Fibroblast of peridontal ligament (primary cell): ENCODE data around the gene IKZF4.
A peak's percentile ranks its signal among the peaks of the same experiment; 100 is the strongest.
"Not testable (repeated sequence)": the region's sequence is repeated elsewhere in the genome, so short reads cannot be mapped to it uniquely, and the experiment has no call there.

ENCODE experiments used
- DNase-seq: peaks from one replicate; pipeline ENCODE4 v3.0.0-alpha.2; 2010; ENCODE audit errors: extremely low read depth

IKZF4 gene

DNA sequence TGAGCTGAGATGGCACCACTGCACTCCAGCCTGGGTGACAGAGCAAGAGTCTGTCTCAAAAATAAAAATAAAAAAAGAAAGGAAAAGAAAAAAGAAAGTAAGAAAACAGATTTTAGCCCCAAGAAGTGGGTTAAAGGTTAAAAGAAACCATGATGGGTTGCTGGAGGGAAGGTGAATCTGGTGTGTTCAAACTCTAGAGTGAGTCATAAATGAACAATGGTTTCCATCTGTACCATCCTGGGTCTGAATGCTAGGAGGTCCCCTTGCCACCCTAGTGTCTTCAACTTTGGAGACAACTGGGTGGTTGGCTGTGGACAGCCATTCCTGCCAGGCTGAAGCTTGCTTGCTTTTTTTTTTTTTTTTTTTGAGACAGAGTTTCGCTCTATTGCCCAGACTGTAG lies 19.3 kb downstream of the IKZF4 start:
- no peak for DNase-seq

GRCh38 chr12:56040963-56041551 lies 20.2 kb downstream of the IKZF4 start:
- DNase-seq = no peak

- DNase-seq = peak; percentile 100
These were observed 20.9 kb downstream of the IKZF4 start, which contains the start of gene RPS26 for GRCh38 chr12:56041552-56042429. RPS26 (plus strand) TSS chr12:56041918; CDS start chr12:56042167, 249 bp downstream.

DNA sequence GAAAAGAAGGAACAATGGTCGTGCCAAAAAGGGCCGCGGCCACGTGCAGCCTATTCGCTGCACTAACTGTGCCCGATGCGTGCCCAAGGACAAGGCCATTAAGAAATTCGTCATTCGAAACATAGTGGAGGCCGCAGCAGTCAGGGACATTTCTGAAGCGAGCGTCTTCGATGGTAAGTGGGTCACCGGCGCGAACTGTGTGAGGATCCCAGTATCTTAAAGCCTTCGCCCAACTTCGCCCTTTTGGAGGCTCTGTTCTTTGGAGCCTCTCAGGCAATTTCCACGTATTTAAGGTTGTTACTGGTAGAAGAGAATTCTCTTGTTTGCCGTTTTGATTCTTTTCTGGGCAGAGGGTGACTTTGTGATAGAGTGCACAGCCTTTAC lies 21.6 kb downstream of the IKZF4 start:
- not testable (repeated sequence) for DNase-seq

GRCh38 chr12:56042843-56043242 lies 22.0 kb downstream of the IKZF4 start:
- DNase-seq = no peak

- no peak for DNase-seq
These were observed 25.4 kb downstream of the IKZF4 start for GRCh38 chr12:56046027-56046780.

DNA sequence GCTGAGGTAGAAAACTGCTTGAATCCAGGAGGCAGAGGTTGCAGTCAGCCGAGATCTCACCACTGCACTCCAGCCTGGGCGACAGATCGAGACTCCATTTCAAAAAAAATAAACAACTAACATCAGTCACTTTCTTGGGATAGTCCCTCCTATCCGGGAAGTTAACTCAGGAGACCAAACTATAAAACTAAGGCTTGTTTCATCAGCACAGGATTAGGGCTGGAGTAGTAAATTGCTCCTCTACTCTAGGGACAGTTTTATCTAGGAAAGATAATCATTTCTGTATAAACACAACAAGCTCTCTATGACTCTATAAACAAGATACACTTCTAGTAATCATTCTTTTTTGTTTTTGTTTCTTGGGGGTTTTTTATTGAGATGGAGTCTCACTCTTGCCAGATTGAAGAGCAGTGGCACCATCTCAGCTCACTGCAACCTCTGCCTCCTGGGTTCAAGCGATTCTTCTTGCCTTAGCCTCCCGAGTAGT lies 32.6 kb downstream of the IKZF4 start:
- DNase-seq = peak; percentile 11

- DNase-seq = peak; percentile 44
These were observed 39.1 kb downstream of the IKZF4 start for GRCh38 chr12:56059964-56060363.

GRCh38 chr12:56061982-56062381 lies 41.1 kb downstream of the IKZF4 start:
- no peak for DNase-seq

- DNase-seq = no peak
These were observed 42.2 kb downstream of the IKZF4 start for GRCh38 chr12:56062996-56063395.

DNA sequence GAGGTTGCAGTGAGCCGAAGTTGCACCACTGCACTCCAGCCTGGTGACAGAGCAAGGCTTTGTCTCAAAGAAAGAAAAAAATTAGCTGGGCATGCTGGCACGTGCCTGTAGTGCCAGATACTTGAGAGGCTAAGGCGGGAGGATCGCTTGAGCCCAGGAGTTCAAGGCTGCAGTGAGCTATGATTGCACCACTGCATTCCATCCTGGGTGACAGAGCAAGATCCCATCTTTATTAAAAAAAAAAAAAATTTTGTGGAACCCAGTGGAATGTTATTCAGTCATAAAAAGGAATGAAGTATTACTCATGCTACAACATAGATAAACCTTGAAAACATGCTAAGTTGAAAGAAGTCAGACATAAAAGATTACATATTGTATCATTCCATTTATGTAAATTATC lies 50.8 kb downstream of the IKZF4 start:
- DNase-seq = peak; percentile 26

- DNase-seq = no peak
These were observed 53.6 kb downstream of the IKZF4 start for GRCh38 chr12:56074396-56074795.

- not testable (repeated sequence) for DNase-seq
These were observed 57.1 kb downstream of the IKZF4 start for GRCh38 chr12:56077966-56078365.

DNA sequence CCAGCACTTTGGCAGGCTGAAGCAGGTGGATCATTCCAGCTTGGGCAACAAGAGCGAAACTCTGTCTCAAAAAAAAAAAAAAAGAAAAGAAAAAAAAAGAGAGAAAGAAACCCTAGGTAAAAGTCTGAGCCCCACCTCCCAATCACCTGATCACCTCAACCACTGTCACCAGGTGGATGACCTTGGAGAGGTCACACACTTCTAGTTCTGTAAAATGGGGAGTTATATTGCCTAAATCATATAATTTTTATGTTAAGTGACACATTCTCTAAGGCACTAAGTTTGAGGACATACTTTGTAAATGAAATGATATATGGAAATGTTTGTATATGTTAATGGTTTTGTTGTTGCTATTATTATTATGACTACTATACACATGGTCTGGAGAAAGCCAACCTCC lies 57.6 kb downstream of the IKZF4 start:
- DNase-seq = no peak

- peak; percentile 80 for DNase-seq
These were observed 58.3 kb downstream of the IKZF4 start for GRCh38 chr12:56078931-56079722.

- DNase-seq = peak; percentile 65
These were observed 59.1 kb downstream of the IKZF4 start, which contains the start of gene ERBB3 for GRCh38 chr12:56079723-56080555. ERBB3 (plus strand) TSS chr12:56080165; CDS start chr12:56080301, 136 bp downstream.

GRCh38 chr12:56080556-56081138 lies 59.8 kb downstream of the IKZF4 start:
- no peak for DNase-seq

DNA sequence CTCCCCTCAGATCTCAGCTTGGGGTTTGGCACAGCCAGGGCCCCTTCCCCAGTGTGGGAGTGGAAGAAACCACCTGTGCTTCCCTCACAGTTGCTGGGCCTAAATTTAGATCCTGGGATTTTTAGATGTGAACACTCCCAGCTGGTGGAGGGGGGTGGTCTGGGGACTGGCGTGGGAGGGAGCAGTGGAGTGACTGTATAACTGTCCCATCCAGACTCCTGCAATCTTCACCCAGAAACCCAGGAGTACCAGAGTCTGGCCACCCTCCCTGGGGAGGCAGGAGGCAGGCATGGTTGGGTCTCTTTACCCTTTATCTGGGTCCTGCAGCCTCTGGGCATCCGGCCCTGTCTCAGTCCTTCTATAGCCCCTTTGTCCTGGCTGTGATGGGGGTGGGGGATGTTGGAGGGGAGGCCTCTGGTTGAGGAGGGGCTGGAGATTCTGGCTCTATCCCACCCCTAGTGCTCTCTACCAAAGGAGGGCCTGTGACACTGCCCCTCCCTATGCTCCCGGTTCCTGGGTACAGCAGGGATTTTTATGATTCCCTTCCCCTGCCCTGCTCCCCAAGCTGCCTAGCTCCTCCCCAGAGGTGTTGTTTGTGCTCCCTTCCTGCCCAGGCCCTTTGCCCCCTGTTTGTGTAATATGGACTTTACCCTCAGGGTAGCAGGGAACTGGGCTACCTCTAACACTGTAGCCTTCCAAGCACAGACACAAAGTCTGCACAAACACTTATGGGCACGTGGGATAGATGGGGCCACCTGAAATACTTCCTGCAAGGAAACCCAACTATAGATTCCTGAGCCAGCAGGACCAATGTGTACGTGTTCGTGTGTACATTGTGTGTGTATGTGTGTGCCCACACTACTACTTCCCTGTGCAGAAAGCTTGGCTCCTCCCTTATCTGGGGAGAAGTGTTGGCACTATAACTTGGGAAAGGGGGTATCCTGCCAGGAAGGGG lies 60.8 kb downstream of the IKZF4 start:
- DNase-seq = no peak

DNA sequence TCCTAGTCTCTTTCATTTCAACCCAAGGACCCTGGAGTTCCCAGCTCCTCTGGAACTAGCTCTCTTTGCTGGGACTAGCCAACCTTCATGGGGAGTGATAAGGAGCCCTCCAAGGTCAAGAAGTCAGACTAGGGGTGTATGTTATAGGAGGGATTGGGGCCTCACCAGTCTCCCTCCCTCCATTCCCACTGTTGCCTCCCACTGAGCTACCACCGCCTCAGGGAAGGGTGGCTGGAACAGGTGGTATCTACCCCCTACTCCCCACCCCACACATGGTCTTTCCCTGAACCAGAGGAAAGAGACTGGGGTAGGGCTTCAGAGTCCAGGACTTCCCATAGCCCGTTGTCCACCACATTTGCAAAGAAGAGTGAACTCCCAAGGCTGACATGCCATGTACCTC lies 61.5 kb downstream of the IKZF4 start:
- DNase-seq = no peak
